Neutrophil (primary cell): ENCODE measurements around the gene ZPR1.

Experiments
- H3K27ac ChIP-seq: fragments of 200-600 bp; sonication (generic); 2 replicates; pipeline ENCODE4 v1.5.1; 2016; ENCODE audit warnings: mild to moderate bottlenecking, moderate library complexity
- H3K27me3 ChIP-seq: fragments of 200-600 bp; sonication (generic); 2 replicates; pipeline ENCODE4 v1.6.0; 2016; ENCODE audit warnings: mild to moderate bottlenecking
- H3K36me3 ChIP-seq: fragments of 200-600 bp; sonication (generic); 2 replicates; pipeline ENCODE4 v1.5.1; 2017
- H3K4me1 ChIP-seq, 2 experiments: fragments of 200-600 bp in 1 of 2; sonication (generic) in 1 of 2; 1 replicate in 1 of 2; 2 replicates in 1 of 2; pipeline versions ENCODE4 v1.5.1 to v1.6.1; 2013 to 2016; ENCODE audit warnings: low read depth in 1 of 2, low read length in 1 of 2, mild to moderate bottlenecking in 1 of 2, moderate library complexity in 1 of 2; ENCODE audit not compliant: control insufficient read depth in 1 of 2, insufficient read depth in 1 of 2
- H3K4me3 ChIP-seq, 2 experiments: fragments of 200-600 bp in 1 of 2; sonication (generic) in 1 of 2; 1 replicate in 1 of 2; 2 replicates in 1 of 2; pipeline ENCODE4 v1.5.1; 2013 to 2016; ENCODE audit warnings: low read depth in 1 of 2, low read length in 1 of 2, mild to moderate bottlenecking in 1 of 2, moderate library complexity in 1 of 2
- H3K9me3 ChIP-seq: fragments of 200-600 bp; sonication (generic); 2 replicates; pipeline ENCODE4 v1.5.1; 2016
- CTCF ChIP-seq: fragments of 200-600 bp; sonication (generic); IDR thresholded peaks from 2 replicates; pipeline ENCODE4 v1.5.1; 2016; ENCODE audit warnings: antibody characterized with exemption

ZPR1 gene

DNA sequence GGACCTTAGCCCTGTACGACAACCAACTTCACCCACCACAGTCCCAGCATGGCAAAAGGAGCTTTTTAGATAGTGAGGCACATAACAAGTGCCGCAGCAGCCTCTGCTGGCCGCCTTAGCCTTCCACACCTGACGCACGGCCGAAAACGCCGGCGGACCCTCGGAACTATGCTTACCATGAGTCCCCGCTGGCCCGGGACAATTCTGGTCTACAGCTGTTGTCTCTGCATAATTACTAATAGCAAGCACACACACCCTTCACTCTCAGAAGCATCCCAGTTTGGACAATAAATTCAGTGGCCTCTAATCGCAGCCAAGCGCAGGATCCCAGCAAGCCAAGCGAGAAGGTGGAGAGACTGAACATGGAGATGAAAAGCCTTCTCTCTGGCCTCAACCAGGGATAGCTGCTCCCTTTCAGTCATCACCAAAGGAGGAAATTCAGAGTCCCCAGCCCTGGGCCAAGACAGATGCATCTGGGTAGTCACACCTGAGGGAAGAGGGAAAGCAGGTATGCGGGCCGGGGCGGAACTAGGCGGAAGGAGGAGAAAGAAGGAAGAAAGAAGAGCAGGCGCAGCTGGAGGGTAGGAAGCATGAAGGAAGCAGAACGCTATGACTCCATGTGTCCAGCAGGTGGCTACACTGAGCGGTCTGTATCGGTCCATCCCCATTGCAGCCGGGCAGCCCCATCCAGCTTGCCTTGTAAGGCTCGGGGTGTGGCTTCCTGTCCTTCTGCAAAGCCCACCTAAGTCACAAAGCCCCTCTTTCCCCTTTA lies 55.4 kb downstream of the ZPR1 start:
- peaks cover 11% of the 10 kb centered on the region for H3K27me3 ChIP-seq
- TF ChIP-seq CTCF = peak; percentile 68

GRCh38 chr11:116731821-116732220 lies 56.0 kb downstream of the ZPR1 start:
- H3K4me1 ChIP-seq = no peaks in the 10 kb centered on the region
- no peak overlapping the region for H3K27ac ChIP-seq
- no peaks in the 10 kb centered on the region for H3K36me3 ChIP-seq
- TF ChIP-seq CTCF = no peak
- H3K9me3 ChIP-seq = no peaks in the 10 kb centered on the region
- H3K27me3 ChIP-seq = peaks cover 17% of the 10 kb centered on the region
- no peak overlapping the region for H3K4me3 ChIP-seq

More for the DNA sequence above, 55.4 kb downstream of the ZPR1 start:
- no peaks in the 10 kb centered on the region for H3K9me3 ChIP-seq
- H3K4me3 ChIP-seq = no peak overlapping the region
- no peaks in the 10 kb centered on the region for H3K36me3 ChIP-seq
- no peaks in the 10 kb centered on the region for H3K4me1 ChIP-seq
- H3K27ac ChIP-seq = no peak overlapping the region

- Histone ChIP-seq H3K9me3 (no peaks in the 10 kb centered on the region), H3K4me1 (no peaks in the 10 kb centered on the region), H3K4me3 (no peak overlapping the region), H3K36me3 (no peaks in the 10 kb centered on the region), H3K27ac (no peak overlapping the region), H3K27me3 (peaks cover 21% of the 10 kb centered on the region)
- no peak for TF ChIP-seq CTCF
Observed at GRCh38 chr11:116731097-116731761, 56.6 kb downstream of the ZPR1 start.

DNA sequence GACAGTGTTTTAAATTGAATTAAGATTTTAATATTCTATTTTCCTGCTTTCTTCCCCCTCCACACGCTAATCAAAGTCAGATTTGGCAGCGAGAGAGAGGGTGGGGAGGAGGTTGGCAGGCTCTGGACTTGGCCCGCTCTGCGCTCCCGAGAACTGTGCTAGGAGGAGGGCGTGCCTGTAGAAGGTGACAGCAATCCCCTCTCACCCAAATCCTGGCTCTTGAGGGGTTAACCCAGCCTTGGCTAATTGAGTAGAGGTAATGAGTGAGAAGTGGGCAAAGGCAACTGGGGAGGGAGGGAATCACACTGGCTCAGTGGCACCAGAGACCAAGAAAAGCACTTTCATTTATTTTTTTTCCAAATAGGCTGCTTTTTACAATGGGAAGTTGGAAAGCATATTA lies 57.2 kb downstream of the ZPR1 start:
- no peaks in the 10 kb centered on the region for H3K4me1 ChIP-seq
- no peak overlapping the region for H3K4me3 ChIP-seq
- no peaks in the 10 kb centered on the region for H3K36me3 ChIP-seq
- H3K27me3 ChIP-seq = peaks cover 23% of the 10 kb centered on the region
- TF ChIP-seq CTCF = no peak
- no peaks in the 10 kb centered on the region for H3K9me3 ChIP-seq
- no peak overlapping the region for H3K27ac ChIP-seq

GRCh38 chr11:116730241-116730561 lies 57.6 kb downstream of the ZPR1 start:
- no peak overlapping the region for H3K4me3 ChIP-seq
- no peaks in the 10 kb centered on the region for H3K4me1 ChIP-seq
- H3K27ac ChIP-seq = no peak overlapping the region

More at GRCh38 chr11:116730241-116730561, 57.6 kb downstream of the ZPR1 start:
- peaks cover 27% of the 10 kb centered on the region for H3K27me3 ChIP-seq
- no peaks in the 10 kb centered on the region for H3K36me3 ChIP-seq
- TF ChIP-seq CTCF = no peak
- no peaks in the 10 kb centered on the region for H3K9me3 ChIP-seq
